DMS79 treated with DMSO at 0.1 percent for 48 hours (cell line): ENCODE measurements around the gene EFNB3.

Experiments
- DNase-seq: peaks from one replicate; lab custom pipeline; 2025; lab: John Stamatoyannopoulos, UW

The EFNB3 gene, protein sequence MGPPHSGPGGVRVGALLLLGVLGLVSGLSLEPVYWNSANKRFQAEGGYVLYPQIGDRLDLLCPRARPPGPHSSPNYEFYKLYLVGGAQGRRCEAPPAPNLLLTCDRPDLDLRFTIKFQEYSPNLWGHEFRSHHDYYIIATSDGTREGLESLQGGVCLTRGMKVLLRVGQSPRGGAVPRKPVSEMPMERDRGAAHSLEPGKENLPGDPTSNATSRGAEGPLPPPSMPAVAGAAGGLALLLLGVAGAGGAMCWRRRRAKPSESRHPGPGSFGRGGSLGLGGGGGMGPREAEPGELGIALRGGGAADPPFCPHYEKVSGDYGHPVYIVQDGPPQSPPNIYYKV

DNA sequence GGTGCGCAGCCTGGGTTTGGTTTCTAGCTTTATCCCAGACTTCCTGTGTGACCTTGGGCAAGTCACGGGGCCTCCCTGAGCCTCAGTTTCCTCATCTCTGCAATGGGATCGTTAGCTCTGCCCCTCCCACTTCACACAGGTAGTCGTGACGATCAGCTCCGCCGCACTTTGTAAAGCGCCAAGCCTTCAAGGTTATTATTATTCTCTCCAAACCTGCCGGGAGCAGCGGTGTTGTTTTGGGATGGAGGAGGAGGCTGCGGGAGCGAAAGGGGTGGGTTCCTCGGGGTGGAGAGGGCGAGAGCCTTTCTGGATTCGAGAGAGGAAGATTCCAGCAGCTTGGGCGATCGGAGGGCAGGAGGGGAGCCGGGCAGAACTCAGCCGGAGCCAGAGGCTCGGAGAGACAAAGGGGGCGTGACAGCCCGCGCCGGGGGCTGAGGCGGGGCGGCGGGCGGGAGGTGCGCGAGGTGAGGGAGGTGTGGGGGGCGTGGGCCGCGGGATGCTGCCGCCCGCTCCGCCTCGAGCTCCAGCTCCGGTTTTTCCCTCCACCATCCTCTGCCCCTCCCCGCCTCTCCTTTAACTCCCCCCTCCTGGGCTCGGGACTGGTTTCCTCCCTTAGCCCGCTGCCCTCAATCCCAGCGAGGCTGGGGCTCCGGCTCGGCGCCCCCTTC, at the start of gene EFNB3:
Gene EFNB3 (plus strand): TSS at position 602 of the 668 bp plus-strand sequence. CDS start 397 bp downstream, outside the sequence.
- DNase-seq: peak; percentile 60

GRCh38 chr17:7655541-7655840, 49.5 kb upstream of the EFNB3 start:
- no peak for DNase-seq

GRCh38 chr17:7656958-7657609, 47.9 kb upstream of the EFNB3 start:
- no peak for DNase-seq

GRCh38 chr17:7667656-7668406, 37.2 kb upstream of the EFNB3 start:
- no peak for DNase-seq

DNA sequence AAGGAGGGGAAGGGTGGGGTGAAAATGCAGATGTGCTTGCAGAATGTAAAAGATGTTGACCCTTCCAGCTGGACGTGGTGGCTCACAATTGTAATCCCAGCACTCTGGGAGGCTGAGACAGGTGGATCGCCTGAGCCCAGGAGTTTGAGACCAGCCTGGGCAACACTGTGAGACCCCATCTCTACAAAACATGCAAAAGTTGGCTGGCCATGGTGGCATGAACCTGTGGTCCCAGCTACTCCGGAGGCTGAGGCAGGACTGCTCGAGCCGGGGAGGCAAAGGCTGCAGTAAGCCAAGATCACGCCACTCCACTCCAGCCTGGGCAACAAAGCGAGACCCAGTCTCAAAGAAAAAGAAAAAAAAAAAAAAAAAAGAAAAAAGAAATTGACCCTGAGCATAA, 36.5 kb upstream of the EFNB3 start:
- no peak for DNase-seq

DNA sequence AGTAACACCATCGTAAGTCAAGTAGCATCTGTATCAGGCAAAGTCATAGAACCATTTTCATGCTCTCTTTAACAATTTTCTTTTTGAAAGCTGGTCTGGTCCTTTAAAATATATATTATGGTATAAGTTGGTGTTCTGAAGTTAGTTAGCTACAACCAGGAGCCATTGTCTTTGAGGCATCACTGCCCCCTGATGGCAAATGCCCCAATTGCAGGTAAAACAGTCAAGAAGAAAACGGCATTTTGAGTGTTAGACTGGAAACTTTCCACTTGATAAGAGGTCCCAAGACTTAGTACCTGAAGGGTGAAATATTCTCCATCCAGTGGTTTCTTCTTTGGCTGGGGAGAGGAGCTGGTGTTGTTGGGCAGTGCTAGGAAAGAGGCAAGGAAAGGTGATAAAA, 31.8 kb upstream of the EFNB3 start:
- no peak for DNase-seq

DNA sequence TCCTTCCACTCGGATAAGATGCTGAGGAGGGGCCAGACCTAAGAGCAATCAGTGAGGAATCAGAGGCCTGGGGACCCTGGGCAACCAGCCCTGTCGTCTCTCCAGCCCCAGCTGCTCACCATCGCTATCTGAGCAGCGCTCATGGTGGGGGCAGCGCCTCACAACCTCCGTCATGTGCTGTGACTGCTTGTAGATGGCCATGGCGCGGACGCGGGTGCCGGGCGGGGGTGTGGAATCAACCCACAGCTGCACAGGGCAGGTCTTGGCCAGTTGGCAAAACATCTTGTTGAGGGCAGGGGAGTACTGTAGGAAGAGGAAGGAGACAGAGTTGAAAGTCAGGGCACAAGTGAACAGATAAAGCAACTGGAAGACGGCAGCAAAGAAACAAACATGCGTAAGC, 30.1 kb upstream of the EFNB3 start:
- DNase-seq: no peak

- DNase-seq: no peak
Measured at GRCh38 chr17:7676533-7676932, 28.5 kb upstream of the EFNB3 start.

GRCh38 chr17:7677388-7678067, 27.5 kb upstream of the EFNB3 start:
- no peak for DNase-seq

GRCh38 chr17:7684851-7685532, 20.0 kb upstream of the EFNB3 start:
- peak; percentile 46 for DNase-seq

DNA sequence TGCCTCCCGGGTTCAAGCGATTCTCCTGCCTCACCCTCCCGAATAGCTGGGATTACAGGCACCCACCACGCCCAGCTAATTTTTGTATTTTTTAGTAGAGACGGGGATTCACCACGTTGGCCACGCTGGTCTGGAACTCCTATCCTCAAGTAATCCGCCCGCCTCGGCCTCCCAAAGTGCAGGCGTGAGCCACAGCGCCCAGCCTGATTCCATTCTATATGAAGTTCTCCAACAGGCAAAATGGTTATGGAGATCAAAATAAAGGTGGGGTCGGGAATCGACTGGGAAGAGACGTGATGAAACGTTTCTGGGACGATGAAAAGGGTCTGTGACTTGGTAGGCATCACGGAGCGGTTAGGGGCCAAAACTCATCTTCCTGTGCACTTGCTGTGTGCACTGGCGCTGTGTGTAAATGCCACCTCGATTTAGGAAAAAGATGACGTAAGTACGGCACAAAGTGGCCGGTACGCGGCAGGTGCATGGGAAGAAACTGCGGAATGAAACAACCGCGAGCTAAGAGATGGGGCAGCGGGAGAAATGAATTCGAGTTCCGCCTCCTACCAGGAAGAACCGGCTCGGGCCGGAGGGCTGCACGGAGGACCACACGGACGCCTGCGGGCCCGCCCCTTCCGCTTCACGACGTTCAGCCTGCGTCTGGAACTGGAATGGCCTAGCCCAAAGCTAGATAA, 19.3 kb upstream of the EFNB3 start:
- DNase-seq: peak; percentile 98

DNA sequence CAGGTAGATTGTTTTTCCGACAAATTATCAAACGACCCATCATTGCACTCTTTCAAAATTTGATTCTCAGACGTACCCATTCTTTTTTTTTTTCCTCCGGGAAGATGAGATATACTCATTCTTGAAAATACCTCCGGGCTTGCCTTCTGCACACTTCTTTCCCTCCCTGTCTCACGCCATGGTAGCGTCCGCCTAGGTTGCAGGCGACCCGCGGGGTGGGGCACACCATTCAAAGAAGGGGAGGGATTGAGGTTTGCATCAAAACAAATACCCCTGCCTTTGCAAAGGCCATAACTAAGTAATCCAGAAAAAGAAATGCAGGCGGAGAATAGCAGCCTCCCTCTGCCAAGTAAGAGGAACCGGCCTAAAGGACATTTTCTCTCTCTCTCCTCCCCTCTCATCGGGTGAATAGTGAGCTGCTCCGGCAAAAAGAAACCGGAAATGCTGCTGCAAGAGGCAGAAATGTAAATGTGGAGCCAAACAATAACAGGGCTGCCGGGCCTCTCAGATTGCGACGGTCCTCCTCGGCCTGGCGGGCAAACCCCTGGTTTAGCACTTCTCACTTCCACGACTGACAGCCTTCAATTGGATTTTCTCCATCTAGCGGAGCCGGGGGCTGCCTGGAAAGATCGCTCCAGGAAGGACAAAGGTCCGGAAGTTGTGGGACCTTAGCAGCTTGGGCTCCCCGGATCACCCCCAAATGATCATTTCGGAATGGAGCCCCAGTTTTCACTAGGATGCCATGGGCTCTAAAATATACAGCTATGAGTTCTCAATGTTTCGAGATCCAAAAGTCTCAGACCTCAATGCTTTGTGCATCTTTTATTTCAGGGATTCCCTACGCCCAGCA, 18.6 kb upstream of the EFNB3 start:
- peak; percentile 98 for DNase-seq

GRCh38 chr17:7687072-7687907, 17.7 kb upstream of the EFNB3 start, which contains the start of gene TP53:
Gene TP53, minus strand, starts transcription at chr17:7687490. Its CDS starts 10,896 bp downstream, at chr17:7676594.
- DNase-seq: peak; percentile 90

GRCh38 chr17:7687908-7688807, 16.8 kb upstream of the EFNB3 start, which contains the start of gene WRAP53:
Gene WRAP53, plus strand, starts transcription at chr17:7688477. Its CDS starts 172 bp downstream, at chr17:7688649.
- DNase-seq: peak; percentile 98

DNA sequence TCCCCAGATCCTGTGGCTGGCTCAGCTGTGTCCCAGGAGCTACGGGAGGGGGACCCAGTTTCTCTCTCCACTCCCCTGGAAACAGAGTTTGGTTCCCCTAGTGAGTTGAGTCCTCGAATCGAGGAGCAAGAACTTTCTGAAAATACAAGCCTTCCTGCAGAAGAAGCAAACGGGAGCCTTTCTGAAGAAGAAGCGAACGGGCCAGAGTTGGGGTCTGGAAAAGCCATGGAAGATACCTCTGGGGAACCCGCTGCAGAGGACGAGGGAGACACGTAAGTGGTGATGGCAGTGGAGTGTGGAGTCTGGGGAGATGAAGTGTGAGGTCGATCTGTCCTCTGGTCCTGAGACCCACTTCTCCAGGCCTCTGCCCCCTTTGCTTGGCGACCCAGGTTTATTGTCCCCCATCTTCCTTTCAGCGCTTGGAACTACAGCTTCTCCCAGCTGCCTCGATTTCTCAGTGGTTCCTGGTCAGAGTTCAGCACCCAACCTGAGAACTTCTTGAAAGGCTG, 16.1 kb upstream of the EFNB3 start:
- no peak for DNase-seq

- no peak for DNase-seq
Measured at GRCh38 chr17:7695586-7695985, 9.4 kb upstream of the EFNB3 start.

DNA sequence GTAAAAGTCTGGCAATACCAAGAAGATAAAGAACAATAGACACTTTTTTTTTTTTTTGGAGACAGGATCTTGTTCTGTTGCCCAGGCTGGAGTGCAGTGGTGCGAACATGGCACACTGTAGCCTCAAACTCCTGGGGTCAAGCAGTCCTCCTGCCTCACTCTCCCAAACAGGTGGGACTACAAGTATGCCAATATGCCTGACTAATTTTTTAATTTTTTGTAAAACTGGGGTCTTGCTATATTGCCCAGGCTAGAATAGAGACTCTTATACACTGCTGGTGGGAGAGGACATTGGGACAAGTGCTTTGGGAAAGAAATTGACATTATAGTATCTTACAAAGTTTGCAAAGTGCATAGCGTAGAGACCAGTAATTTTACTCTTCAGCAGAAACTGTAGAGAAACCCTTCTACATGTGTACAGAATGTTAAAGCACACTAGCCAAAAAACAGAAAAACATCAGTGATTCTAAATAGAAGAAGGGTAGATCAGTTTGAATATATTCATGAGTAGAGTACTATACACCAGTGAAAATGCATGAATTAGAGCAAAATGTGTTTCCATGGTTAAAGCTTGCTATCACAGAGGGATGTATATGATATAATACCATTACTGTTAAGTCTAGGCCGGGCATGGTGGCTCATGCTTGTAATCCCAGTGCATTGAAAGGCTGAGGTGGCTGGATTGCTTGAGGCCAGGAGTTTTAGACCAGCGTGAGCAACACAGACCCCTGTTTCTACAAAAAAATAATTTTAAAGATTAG, 7.0 kb upstream of the EFNB3 start:
- DNase-seq: no peak
